ENCODE results near the gene LRRC3. TPM values are rescaled to one million over a fixed set of nuclear protein-coding genes. Genes with fewer than 3 reads are reported as not detected.

Gene LRRC3
- polyA plus RNA-seq, 1 of the 3 experiments (the other 2 are of a cell fraction), result 2.3 TPM

- DNase-seq, result no peak
- Histone ChIP-seq H3K36me3 (replicated peaks in 1 of 2; ENCODE audit: control insufficient read depth in 1 of 2, insufficient read depth in 2 of 2, low read length in 1 of 2) (no peaks in the 10 kb centered on the region), H2AFZ (ENCODE audit: low read depth) (no peak overlapping the region), H3K4me3 (ENCODE audit: low read depth in 2 of 2, low read length in 1 of 2) (no peak overlapping the region), H3K9me3 (no peaks in the 10 kb centered on the region), H3K27ac (ENCODE audit: low read depth in 2 of 2, low read length in 1 of 2) (no peak overlapping the region), H3F3A (replicated peaks; ENCODE audit: insufficient read depth) (no peaks in the 10 kb centered on the region), H3K27me3 (ENCODE audit: insufficient read depth) (no peaks in the 10 kb centered on the region), H3K9me2 (no peaks in the 10 kb centered on the region), H3K79me2 (ENCODE audit: insufficient read depth) (no peaks in the 10 kb centered on the region), H3K9ac (no peak overlapping the region), H4K20me1 (ENCODE audit: insufficient read depth) (no peaks in the 10 kb centered on the region), H3K4me2 (no peak overlapping the region), H3K4me1 (ENCODE audit: control insufficient read depth in 1 of 2, insufficient read depth in 2 of 2, low read depth in 1 of 2, low read length in 1 of 2) (peaks cover 0 to 47% of the 10 kb centered on the region in 2 experiments; a peak in 1 of 4 replicates)
- ChIA-PET CTCF (interaction anchor here (1.9 kb wide), 1 partner anchor 8 kb away, joined by 9 read pairs; no protein-coding TSS in a partner anchor), POLR2A (no interaction called here)
- no peak for TF ChIP-seq JUND (IDR thresholded peaks at IDR 0.05)
- TF ChIP-seq TEAD4 (IDR thresholded peaks at IDR 0.05; ENCODE audit: borderline replicate concordance, insufficient read depth), result no peak
- no peak for TF ChIP-seq NFIC (IDR thresholded peaks at IDR 0.05; ENCODE audit: borderline replicate concordance)
- TF ChIP-seq FOXM1 (IDR thresholded peaks at IDR 0.05; ENCODE audit: low read depth), result no peak
- TF ChIP-seq TAF1 (IDR thresholded peaks at IDR 0.05; ENCODE audit: borderline replicate concordance, low read depth, low read length), result no peak
- TF ChIP-seq ZBTB33 (IDR thresholded peaks at IDR 0.05; ENCODE audit: borderline replicate concordance, low read depth), result no peak
- TF ChIP-seq ELF1 (IDR thresholded peaks at IDR 0.05), result no peak
- no peak for TF ChIP-seq SMC3 (IDR thresholded peaks at IDR 0.05; ENCODE audit: low read depth, low read length)
- no peak for TF ChIP-seq NRF1 (IDR thresholded peaks at IDR 0.05; ENCODE audit: low read depth, low read length)
- TF ChIP-seq MXI1 (IDR thresholded peaks at IDR 0.05; ENCODE audit: low read depth, low read length), result no peak
- no peak for TF ChIP-seq FOSL2 (IDR thresholded peaks at IDR 0.05; ENCODE audit: borderline replicate concordance, low read depth)
- TF ChIP-seq CTCF (IDR thresholded peaks at IDR 0.05), result no peak
- no peak for TF ChIP-seq SIN3A (IDR thresholded peaks at IDR 0.05; ENCODE audit: borderline replicate concordance, low read depth, low read length)
- WGBS (ENCODE audit: low lambda C conversion rate), result 64% methylated on average over 9 of the region's 10 CpGs
These were observed 14.3 kb upstream of the LRRC3 start for GRCh38 chr21:44441041-44441400.

- peaks cover 0 to 42% of the 10 kb centered on the region in 2 experiments; a peak in 1 of 4 replicates for H3K4me1 ChIP-seq (ENCODE audit: control insufficient read depth in 1 of 2, insufficient read depth in 2 of 2, low read depth in 1 of 2, low read length in 1 of 2)
These were observed 13.6 kb upstream of the LRRC3 start for GRCh38 chr21:44441581-44442265.

More at GRCh38 chr21:44441581-44442265, 13.6 kb upstream of the LRRC3 start:
- no peaks in the 10 kb centered on the region for H3F3A ChIP-seq (replicated peaks; ENCODE audit: insufficient read depth)
- no peak overlapping the region for H3K27ac ChIP-seq (ENCODE audit: low read depth in 2 of 2, low read length in 1 of 2)
- no peak overlapping the region for H3K4me3 ChIP-seq (ENCODE audit: low read depth in 2 of 2, low read length in 1 of 2)
- CTCF ChIA-PET, result interaction anchor here (0.9 to 1.9 kb wide), 3 partner anchors 8 to 352 kb away, joined by 3 to 9 read pairs (median 3); no protein-coding TSS in a partner anchor
- H3K9me3 ChIP-seq, result no peaks in the 10 kb centered on the region
- H3K27me3 ChIP-seq (ENCODE audit: insufficient read depth), result no peaks in the 10 kb centered on the region
- no peaks in the 10 kb centered on the region for H3K36me3 ChIP-seq (replicated peaks in 1 of 2; ENCODE audit: control insufficient read depth in 1 of 2, insufficient read depth in 2 of 2, low read length in 1 of 2)
- no peak overlapping the region for H2AFZ ChIP-seq (ENCODE audit: low read depth)
- WGBS (ENCODE audit: low lambda C conversion rate), result 69% methylated on average over 9 of the region's 20 CpGs
- DNase-seq, result no peak
- POLR2A ChIA-PET, result no interaction called here
- H3K9ac ChIP-seq, result no peak overlapping the region
- no peak for TF ChIP-seq RXRA (IDR thresholded peaks at IDR 0.05; ENCODE audit: borderline replicate concordance, low read depth)
- no peak overlapping the region for H3K4me2 ChIP-seq
- H3K9me2 ChIP-seq, result no peaks in the 10 kb centered on the region
- no peaks in the 10 kb centered on the region for H3K79me2 ChIP-seq (ENCODE audit: insufficient read depth)
- H4K20me1 ChIP-seq (ENCODE audit: insufficient read depth), result no peaks in the 10 kb centered on the region

All from SK-N-SH (cell line).